Natural killer cell (primary cell): ENCODE measurements around the gene STMN3. TPM values are rescaled to one million over a fixed set of nuclear protein-coding genes. Genes with fewer than 3 reads are reported as not detected.

ENCODE experiments used
- ATAC-seq, 3 donors: fragments of 150-1000 bp in 2 of 3; fragments of 200-7000 bp in 1 of 3; cut with Tn5 transposase; 1 replicate in 1 of 3; 2 replicates in 2 of 3; pipeline ENCODE4 v1.10.0; 2021; ENCODE audit warnings: mild to moderate bottlenecking in 2 of 3, moderate library complexity in 2 of 3
- DNase-seq, 2 donors: peaks; one replicate each; pipeline versions ENCODE4 v3.0.0 to v3.0.0-alpha.2; 2013 to 2021; ENCODE audit warnings: mixed read lengths in 1 of 2
- H3K27ac ChIP-seq: one replicate; pipeline ENCODE4 v1.5.1; 2013; ENCODE audit warnings: mild to moderate bottlenecking, low read length
- H3K27me3 ChIP-seq: one replicate; pipeline ENCODE4 v1.6.1; 2013; ENCODE audit warnings: low read length; ENCODE audit not compliant: control insufficient read depth, insufficient read depth
- H3K36me3 ChIP-seq: one replicate; pipeline ENCODE4 v1.6.1; 2013; ENCODE audit warnings: low read length; ENCODE audit not compliant: control insufficient read depth, insufficient read depth
- H3K4me1 ChIP-seq: one replicate; pipeline ENCODE4 v1.6.1; 2013; ENCODE audit warnings: low read length; ENCODE audit not compliant: control insufficient read depth, insufficient read depth
- H3K4me3 ChIP-seq: one replicate; pipeline ENCODE4 v1.5.1; 2013; ENCODE audit warnings: low read length
- H3K9me3 ChIP-seq: one replicate; pipeline ENCODE4 v1.6.1; 2013; ENCODE audit warnings: low read length; ENCODE audit not compliant: control insufficient read depth, insufficient read depth
- H3K27ac Mint-ChIP-seq, 2 donors: one replicate each; pipeline ENCODE4 v1.8.0; 2022; ENCODE audit warnings: mild to moderate bottlenecking in 2 of 2, mixed read lengths in 2 of 2, moderate library complexity in 1 of 2
- H3K27me3 Mint-ChIP-seq, 2 donors: one replicate each; pipeline ENCODE4 v1.8.0; 2022; ENCODE audit warnings: low read depth in 2 of 2, mixed read lengths in 2 of 2
- H3K36me3 Mint-ChIP-seq: one replicate; pipeline ENCODE4 v1.8.0; 2022; ENCODE audit warnings: mixed read lengths
- H3K4me1 Mint-ChIP-seq, 2 donors: one replicate each; pipeline ENCODE4 v1.8.0; 2022; ENCODE audit warnings: mixed read lengths in 2 of 2
- H3K4me3 Mint-ChIP-seq: one replicate; pipeline ENCODE4 v1.8.0; 2022; ENCODE audit warnings: mild to moderate bottlenecking, moderate library complexity, mixed read lengths
- H3K9me3 Mint-ChIP-seq, 2 donors: one replicate each; pipeline ENCODE4 v1.8.0; 2022; ENCODE audit warnings: mixed read lengths in 2 of 2
- CTCF ChIP-seq: fragments of 200-600 bp; IDR thresholded peaks from one replicate; pipeline ENCODE4 v1.8.0; 2022; ENCODE audit warnings: antibody characterized with exemption
- WGBS: methylation state at CpG from one replicate; pipeline ENCODE4 v1.1.7; 2013; ENCODE audit warnings: missing lambda C conversion rate; ENCODE audit not compliant: insufficient coverage; 5-methylcytosine and 5-hydroxymethylcytosine counted together
- intact Hi-C: fragments of 100-400 bp; cut with micrococcal nuclease; formaldehyde crosslinking; loops from one replicate; pipeline ENCODE4 v1.14.2; 2022
- total RNA-seq, 4 donors: library from RNA; stranded (reverse); fragments of 120-200 nt in 1 of 4; gene quantifications; one replicate each; pipeline versions ENCODE4 v1.2.3 to v1.2.4, GENCODE V29; 2013 to 2022

Gene STMN3
- total RNA-seq, 3 donors from 2014 or later (not counting 1 experiment from before 2014, with no cell fraction given): 6.7 to 12.9 (median 8.3) TPM

GRCh38 chr20:63690003-63690897 lies 37.0 kb upstream of the STMN3 start:
- H3K27ac ChIP-seq: no peak overlapping the region
- H3K9me3 Mint-ChIP-seq: no peaks in the 10 kb centered on the region
- no peak overlapping the region for H3K4me3 Mint-ChIP-seq
- H3K36me3 Mint-ChIP-seq: no peaks in the 10 kb centered on the region
- no peak for ATAC-seq
- H3K27ac Mint-ChIP-seq: no peak overlapping the region
- H3K4me1 ChIP-seq: peaks cover 35% of the 10 kb centered on the region
- no peaks in the 10 kb centered on the region for H3K27me3 Mint-ChIP-seq
- intact Hi-C loops: no loop called here
- H3K27me3 ChIP-seq: no peaks in the 10 kb centered on the region
- peaks cover 5% of the 10 kb centered on the region for H3K36me3 ChIP-seq
- TF ChIP-seq CTCF: no peak
- no peaks in the 10 kb centered on the region for H3K9me3 ChIP-seq
- peaks cover 0 to 14% of the 10 kb centered on the region in 2 donors for H3K4me1 Mint-ChIP-seq
- 92% methylated on average over 40 of the region's 40 CpGs for WGBS
- DNase-seq: no peak
- H3K4me3 ChIP-seq: no peak overlapping the region

- Histone ChIP-seq H3K4me3 (no peak overlapping the region), H3K36me3 (no peaks in the 10 kb centered on the region), H3K27me3 (no peaks in the 10 kb centered on the region), H3K27ac (no peak overlapping the region), H3K9me3 (no peaks in the 10 kb centered on the region), H3K4me1 (peaks cover 31% of the 10 kb centered on the region)
- Mint-ChIP-seq H3K4me3 (no peak overlapping the region), H3K4me1 (peaks cover 0 to 14% of the 10 kb centered on the region in 2 donors), H3K36me3 (no peaks in the 10 kb centered on the region), H3K9me3 (no peaks in the 10 kb centered on the region), H3K27me3 (no peaks in the 10 kb centered on the region), H3K27ac (no peak overlapping the region)
- DNase-seq (no peak), ATAC-seq (no peak)
- no peak for TF ChIP-seq CTCF
- intact Hi-C loops: no loop called here
- WGBS: 96% methylated on average over 44 of the region's 44 CpGs
These were observed 36.1 kb upstream of the STMN3 start for GRCh38 chr20:63689046-63690002.

- Histone ChIP-seq H3K9me3 (no peaks in the 10 kb centered on the region), H3K4me3 (no peak overlapping the region), H3K36me3 (no peaks in the 10 kb centered on the region), H3K27me3 (no peaks in the 10 kb centered on the region), H3K4me1 (peaks cover 24% of the 10 kb centered on the region), H3K27ac (no peak overlapping the region)
- intact Hi-C loops: no loop called here
- H3K27me3 Mint-ChIP-seq: no peaks in the 10 kb centered on the region
- no peak overlapping the region for H3K4me3 Mint-ChIP-seq
- WGBS: 92% methylated on average over 31 of the region's 31 CpGs
- H3K9me3 Mint-ChIP-seq: no peaks in the 10 kb centered on the region
- H3K4me1 Mint-ChIP-seq: peaks cover 0 to 5% of the 10 kb centered on the region in 2 donors
- H3K36me3 Mint-ChIP-seq: no peaks in the 10 kb centered on the region
- no peak overlapping the region for H3K27ac Mint-ChIP-seq
- ATAC-seq: no peak
- TF ChIP-seq CTCF: no peak
- no peak for DNase-seq
These were observed 35.2 kb upstream of the STMN3 start for GRCh38 chr20:63688228-63689045.
